Stimulated activated CD8-positive, alpha-beta memory T cell treated with anti-CD3 and anti-CD28 coated beads, Interleukin-4, amount 100 ng/mL, for 24 hours (primary cell): ENCODE results near the gene AKT2.

Source experiments
- DNase-seq: peaks from one replicate; pipeline ENCODE4 v3.0.0-alpha.2; 2020; ENCODE audit warnings: low read depth

The AKT2 gene

GRCh38 chr19:40235238-40236025 is 49.7 kb downstream of the AKT2 start:
- DNase-seq = no peak

- no peak for DNase-seq
These were observed 50.5 kb downstream of the AKT2 start for GRCh38 chr19:40234429-40235237.

- no peak for DNase-seq
These were observed 51.2 kb downstream of the AKT2 start for GRCh38 chr19:40233811-40234389.

GRCh38 chr19:40232949-40233810 is 52.0 kb downstream of the AKT2 start:
- no peak for DNase-seq

- DNase-seq = no peak
These were observed 52.7 kb downstream of the AKT2 start for GRCh38 chr19:40232479-40232878.

GRCh38 chr19:40231544-40232424 is 53.4 kb downstream of the AKT2 start:
- no peak for DNase-seq

- DNase-seq = no peak
These were observed 54.1 kb downstream of the AKT2 start for GRCh38 chr19:40231057-40231456.

- no peak for DNase-seq
These were observed 55.2 kb downstream of the AKT2 start for GRCh38 chr19:40229926-40230417.

GRCh38 chr19:40229484-40229883 is 55.7 kb downstream of the AKT2 start:
- DNase-seq = no peak

GRCh38 chr19:40228863-40229262 is 56.3 kb downstream of the AKT2 start:
- DNase-seq = no peak

- DNase-seq = no peak
These were observed 56.8 kb downstream of the AKT2 start for GRCh38 chr19:40228346-40228745.

GRCh38 chr19:40225440-40226305 is 59.5 kb downstream of the AKT2 start:
- DNase-seq = no peak

- DNase-seq = no peak
These were observed 60.6 kb downstream of the AKT2 start for GRCh38 chr19:40224342-40225150.

- DNase-seq = no peak
These were observed 61.9 kb downstream of the AKT2 start for GRCh38 chr19:40223135-40223822.

GRCh38 chr19:40221858-40222619 is 63.1 kb downstream of the AKT2 start:
- DNase-seq = peak; percentile 57

- DNase-seq = no peak
These were observed 64.5 kb downstream of the AKT2 start for GRCh38 chr19:40220674-40221073.

GRCh38 chr19:40219721-40220276 is 65.3 kb downstream of the AKT2 start:
- no peak for DNase-seq
